Heart right ventricle (tissue), 16 donors: ENCODE data around the gene CBLB. TPM values are rescaled to one million over a fixed set of nuclear protein-coding genes. Genes with fewer than 3 reads are reported as not detected.

Experiments used
- ATAC-seq, 8 donors: fragments of 200-7000 bp; cut with Tn5 transposase; one replicate each; pipeline ENCODE4 v1.9.1; 2020; ENCODE audit warnings: mild to moderate bottlenecking in 8 of 8, moderate library complexity in 8 of 8, moderate number of reproducible peaks in 1 of 8
- DNase-seq, 2 donors: peaks; one replicate each; pipeline ENCODE4 v3.0.0-alpha.2; 2020
- H3K27ac ChIP-seq, 10 donors: fragments of 200-600 bp; sonication (generic) in 2 of 10; one replicate each; pipeline versions ENCODE4 v1.5.0 to v1.8.0; 2020 to 2022; ENCODE audit warnings: mild to moderate bottlenecking in 3 of 10
- H3K27me3 ChIP-seq, 7 donors: fragments of 200-600 bp; one replicate each; pipeline ENCODE4 v1.8.0; 2021 to 2022; ENCODE audit warnings: mild to moderate bottlenecking in 2 of 7
- H3K36me3 ChIP-seq, 9 donors: fragments of 200-600 bp; sonication (generic) in 1 of 9; one replicate each; pipeline versions ENCODE4 v1.5.0 to v1.8.0; 2020 to 2022; ENCODE audit warnings: mild to moderate bottlenecking in 2 of 9
- H3K4me1 ChIP-seq, 9 donors: fragments of 200-600 bp; sonication (generic) in 1 of 9; one replicate each; pipeline versions ENCODE4 v1.5.0 to v1.8.0; 2020 to 2022; ENCODE audit warnings: mild to moderate bottlenecking in 4 of 9
- H3K4me3 ChIP-seq, 10 donors: fragments of 200-600 bp; sonication (generic) in 2 of 10; one replicate each; pipeline versions ENCODE4 v1.5.0 to v1.8.0; 2020 to 2022; ENCODE audit warnings: mild to moderate bottlenecking in 7 of 10, moderate library complexity in 2 of 10
- H3K9me3 ChIP-seq, 11 donors: fragments of 200-600 bp in 10 of 11; sonication (generic) in 2 of 11; one replicate each; pipeline versions ENCODE4 v1.5.0 to v1.8.0; 2013 to 2022; ENCODE audit warnings: mild to moderate bottlenecking in 2 of 11, control low read depth in 1 of 11, moderate library complexity in 1 of 11
- CTCF ChIP-seq, 9 donors: fragments of 200-600 bp; sonication (generic) in 2 of 9; IDR thresholded peaks; one replicate each; pipeline versions ENCODE4 v1.5.0 to v1.8.0; 2021 to 2022; ENCODE audit warnings: antibody characterized with exemption in 9 of 9, mild to moderate bottlenecking in 5 of 9, moderate library complexity in 1 of 9
- WGBS, 2 donors: extraction: QIAGEN DNeasy Blood & Tissue Kit; methylation state at CpG; one replicate each; pipeline ENCODE4 v1.1.7; 2013; ENCODE audit warnings: inconsistent platforms in 1 of 2; 5-methylcytosine and 5-hydroxymethylcytosine counted together
- intact Hi-C, 10 donors: fragments of 100-400 bp; cut with DNase I; formaldehyde crosslinking; loops; one replicate each; pipeline versions ENCODE4 v1.11.1 to v1.14.2; 2022
- polyA plus RNA-seq, 2 donors: library from polyadenylated mRNA; stranded (reverse); fragments of 200-250 nt; gene quantifications; one replicate each; pipeline ENCODE4 v1.2.3, GENCODE V29; 2013
- total RNA-seq, 10 donors: library from RNA; stranded (reverse); fragmentation: NEBNext Ultra II Directional in 3 of 10; extraction: Animal tissue kit (Norgen Biotek cat#: 25700) in 3 of 10; gene quantifications; one replicate each; pipeline versions ENCODE4 v1.2.1 to v1.2.4, GENCODE V29; 2021 to 2023
- donor health status: Arrhythmogenic right ventricular cardiomyopathy.
- donor health status: ischemic (EF 13 %, LVEDD 7.1; RV severe dilation, severe dysfunction).
- donor health status: healthy with polysubstance abuse.
- donor health status: DM: no; HTN: yes; CAD: no.
- donor health status: DM: no; HTN: no; CAD: no.
- donor health status: ischemic (EF 25% LVEDD 6.9; RV normal size, moderate dysfunction).
- donor health status: ischemic (EF 25% LVEDD 5.7; RV mildly dilated, moderate dysfunction).
- donor health status: healthy.
- donor health status: DM: yes; HTN: yes; CAD: no.
- donor health status: Ischemic cardiomyopathy.
- donor health status: ischemic (EF 35%, LVEDD 5.7; RV mildly dilated, moderate dysfunction).
- donor health status: nonischemic (EF 11% LVEDD 7.7; RV severe dilation, severe dysfunction).
- donor health status: DM: yes; HTN: yes; CAD: no.
- donor health status: PGD.
- donor health status: ischemic (EF 29% LVEDD 5.4; RV normal size, mild dysfunction).
- donor health status: nonischemic (EF 23%, LVEDD 6.1; RV moderate dilation, normal function).

CBLB gene
- total and polyA plus RNA-seq, 12 donors: 14.2 to 72.7 (median 46.0) TPM

GRCh38 chr3:105807701-105808100, 61.1 kb downstream of the CBLB start:
- DNase-seq: no peak
- TF ChIP-seq CTCF (IDR thresholded peaks at IDR 0.05): no peak
- ATAC-seq: peak in 5 of 8 donors; percentile 41 to 88 (median 66)
- intact Hi-C loops: no loop called here
- H3K27me3 ChIP-seq: no peaks in the 10 kb centered on the region
- no peak overlapping the region for H3K4me3 ChIP-seq
- 81 to 88% methylated on average over 3 of the region's 3 CpGs for WGBS, 2 donors
- peak overlapping the region in 6 of 10 donors; percentile 3 to 61 (median 25) for H3K27ac ChIP-seq
- H3K4me1 ChIP-seq: peaks cover 0 to 71% (median 48%) of the 10 kb centered on the region in 9 donors
- H3K9me3 ChIP-seq: no peaks in the 10 kb centered on the region
- H3K36me3 ChIP-seq: no peaks in the 10 kb centered on the region

DNA sequence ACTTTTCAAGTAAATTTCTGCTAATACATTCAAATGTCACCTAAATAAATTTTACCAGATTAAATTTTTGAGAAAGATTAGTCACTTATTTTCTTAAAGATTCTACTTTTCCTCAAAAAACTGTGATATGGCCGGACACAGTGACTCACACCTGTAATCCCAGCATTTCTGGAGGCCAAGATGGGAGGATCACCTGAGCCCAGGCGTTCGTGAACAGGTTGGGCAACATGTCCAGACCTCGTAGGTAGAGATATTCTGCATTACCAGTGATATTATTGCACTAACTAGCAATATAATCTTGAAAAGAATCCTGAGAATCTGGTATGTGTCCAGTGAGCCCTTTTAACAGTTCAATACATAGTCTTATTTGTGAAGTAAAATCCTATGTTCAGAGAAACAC, 61.7 kb downstream of the CBLB start:
- ATAC-seq: no peak
- Histone ChIP-seq H3K9me3 (no peaks in the 10 kb centered on the region), H3K27ac (peak overlapping the region in 5 of 10 donors; percentile 3 to 61 (median 28)), H3K4me1 (peaks cover under 1 to 71% (median 46%) of the 10 kb centered on the region in 9 donors), H3K27me3 (no peaks in the 10 kb centered on the region), H3K4me3 (no peak overlapping the region), H3K36me3 (no peaks in the 10 kb centered on the region)
- 92 to 94% methylated on average over 4 of the region's 4 CpGs for WGBS, 2 donors
- no peak for TF ChIP-seq CTCF (IDR thresholded peaks at IDR 0.05)
- intact Hi-C loops: no loop called here
- DNase-seq: no peak

GRCh38 chr3:105806359-105806758, 62.5 kb downstream of the CBLB start:
- intact Hi-C loops: no loop called here
- Histone ChIP-seq H3K27ac (peak overlapping the region in 6 of 10 donors; percentile 15 to 61 (median 28)), H3K9me3 (no peaks in the 10 kb centered on the region), H3K36me3 (no peaks in the 10 kb centered on the region), H3K27me3 (no peaks in the 10 kb centered on the region), H3K4me3 (no peak overlapping the region), H3K4me1 (peaks cover 2 to 75% (median 53%) of the 10 kb centered on the region in 9 donors)
- ATAC-seq (peak in 6 of 8 donors; percentile 29 to 80 (median 58)), DNase-seq (no peak)
- no peak for TF ChIP-seq CTCF (IDR thresholded peaks at IDR 0.05)

DNA sequence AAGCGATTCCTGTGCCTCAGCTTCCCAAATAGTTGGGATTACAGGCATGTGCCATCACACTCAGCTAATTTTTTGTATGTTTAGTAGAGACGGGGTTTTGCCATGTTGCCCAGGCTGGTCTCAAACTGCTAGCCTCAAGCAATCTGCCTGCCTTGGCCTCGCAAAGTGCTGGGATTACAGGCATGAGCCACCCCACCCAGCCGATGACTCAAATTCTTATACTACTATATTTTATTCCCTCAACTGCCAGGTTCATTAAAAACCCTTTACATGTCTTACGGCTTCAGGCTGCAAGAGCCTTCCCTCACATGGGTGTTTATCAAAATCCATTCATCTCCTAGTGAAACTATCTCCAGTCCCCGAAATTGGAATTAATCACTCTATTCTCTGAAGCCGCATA, 63.4 kb downstream of the CBLB start:
- 81 to 87% methylated on average over 7 of the region's 7 CpGs for WGBS, 2 donors
- Histone ChIP-seq H3K27ac (peak overlapping the region in 2 of 10 donors; percentile 9 to 61), H3K4me3 (no peak overlapping the region), H3K36me3 (no peaks in the 10 kb centered on the region), H3K27me3 (no peaks in the 10 kb centered on the region), H3K9me3 (no peaks in the 10 kb centered on the region), H3K4me1 (peaks cover 2 to 74% (median 54%) of the 10 kb centered on the region in 9 donors)
- DNase-seq: no peak
- ATAC-seq: no peak
- intact Hi-C loops: no loop called here
- no peak for TF ChIP-seq CTCF (IDR thresholded peaks at IDR 0.05)
